SK-N-SH (cell line): ENCODE results near the gene PTPN14.

ENCODE experiments used
- FOXM1 ChIP-seq: IDR thresholded peaks from 2 replicates; pipeline ENCODE4 v1.4.0; 2012; ENCODE audit warnings: low read depth, mild to moderate bottlenecking
- GABPA ChIP-seq: IDR thresholded peaks from 2 replicates; pipeline ENCODE4 v1.4.0; 2012; ENCODE audit warnings: low read depth, mild to moderate bottlenecking
- GATA2 ChIP-seq: sonication (generic); formaldehyde crosslinking; IDR thresholded peaks from 2 replicates; pipeline ENCODE4 v1.5.0; 2020; ENCODE audit warnings: mild to moderate bottlenecking, missing genetic modification reagents
- MXI1 ChIP-seq: IDR thresholded peaks from 2 replicates; pipeline ENCODE4 v1.6.1; 2012; ENCODE audit warnings: mild to moderate bottlenecking, low read depth, low read length, improper control_type of control experiment
- POLR2AphosphoS5 ChIP-seq: IDR thresholded peaks from 2 replicates; pipeline ENCODE4 v1.6.1; 2012; ENCODE audit warnings: low read depth, low read length
- RAD21 ChIP-seq: IDR thresholded peaks from 2 replicates; pipeline ENCODE4 v1.6.1; 2012; ENCODE audit warnings: mild to moderate bottlenecking, low read length
- RCOR1 ChIP-seq: fragments of 150-350 bp; IDR thresholded peaks from 2 replicates; pipeline ENCODE4 v1.6.1; 2017; ENCODE audit warnings: antibody characterized with exemption, low read length
- RXRA ChIP-seq: IDR thresholded peaks from 2 replicates; pipeline ENCODE4 v1.4.0; 2012; ENCODE audit warnings: low read depth, mild to moderate bottlenecking, borderline replicate concordance
- SIN3A ChIP-seq: IDR thresholded peaks from 2 replicates; pipeline ENCODE4 v1.6.1; 2012; ENCODE audit warnings: low read depth, mild to moderate bottlenecking, low read length, moderate library complexity, borderline replicate concordance
- TAF1 ChIP-seq: IDR thresholded peaks from 2 replicates; pipeline ENCODE4 v1.6.1; 2012; ENCODE audit warnings: low read depth, mild to moderate bottlenecking, low read length, moderate library complexity, borderline replicate concordance
- TCF12 ChIP-seq: IDR thresholded peaks from 2 replicates; pipeline ENCODE4 v1.4.0; 2012
- YY1 ChIP-seq: IDR thresholded peaks from 2 replicates; pipeline ENCODE4 v1.4.0; 2012; ENCODE audit warnings: low read depth, mild to moderate bottlenecking
- TF ChIP-seq, protein P1 (sequence below): fragments of 200-600 bp; sonication (generic); IDR thresholded peaks from 2 replicates; pipeline ENCODE4 v1.6.1; 2017; ENCODE audit warnings: antibody characterized with exemption, mild to moderate bottlenecking, moderate library complexity

DNA sequence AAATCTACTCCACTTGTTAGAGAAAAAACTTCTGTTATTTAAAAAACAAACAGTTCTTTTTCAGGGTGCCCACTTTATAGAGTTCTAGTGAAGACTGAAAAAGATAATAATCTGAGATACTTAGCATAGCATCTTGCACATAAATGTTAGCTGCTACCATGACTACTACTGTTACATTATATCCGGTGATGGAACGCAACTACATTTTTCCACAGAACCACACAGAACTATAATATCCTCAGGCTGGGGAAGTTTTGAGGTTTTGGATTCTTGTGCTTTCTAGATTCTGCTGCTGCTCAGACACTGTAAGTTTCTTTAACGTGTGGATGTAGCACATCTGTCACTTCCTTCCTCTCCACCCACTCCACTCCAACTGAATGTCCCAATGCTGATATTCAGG lies 110.3 kb downstream of the PTPN14 start:
- no peak for TF ChIP-seq GABPA
- TF ChIP-seq, protein P1, sequence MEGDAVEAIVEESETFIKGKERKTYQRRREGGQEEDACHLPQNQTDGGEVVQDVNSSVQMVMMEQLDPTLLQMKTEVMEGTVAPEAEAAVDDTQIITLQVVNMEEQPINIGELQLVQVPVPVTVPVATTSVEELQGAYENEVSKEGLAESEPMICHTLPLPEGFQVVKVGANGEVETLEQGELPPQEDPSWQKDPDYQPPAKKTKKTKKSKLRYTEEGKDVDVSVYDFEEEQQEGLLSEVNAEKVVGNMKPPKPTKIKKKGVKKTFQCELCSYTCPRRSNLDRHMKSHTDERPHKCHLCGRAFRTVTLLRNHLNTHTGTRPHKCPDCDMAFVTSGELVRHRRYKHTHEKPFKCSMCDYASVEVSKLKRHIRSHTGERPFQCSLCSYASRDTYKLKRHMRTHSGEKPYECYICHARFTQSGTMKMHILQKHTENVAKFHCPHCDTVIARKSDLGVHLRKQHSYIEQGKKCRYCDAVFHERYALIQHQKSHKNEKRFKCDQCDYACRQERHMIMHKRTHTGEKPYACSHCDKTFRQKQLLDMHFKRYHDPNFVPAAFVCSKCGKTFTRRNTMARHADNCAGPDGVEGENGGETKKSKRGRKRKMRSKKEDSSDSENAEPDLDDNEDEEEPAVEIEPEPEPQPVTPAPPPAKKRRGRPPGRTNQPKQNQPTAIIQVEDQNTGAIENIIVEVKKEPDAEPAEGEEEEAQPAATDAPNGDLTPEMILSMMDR: no peak
- TF ChIP-seq RXRA: no peak
- no peak for TF ChIP-seq POLR2AphosphoS5
- TF ChIP-seq RCOR1: no peak
- TF ChIP-seq TCF12: no peak
- no peak for TF ChIP-seq RAD21
- TF ChIP-seq MXI1: no peak
- no peak for TF ChIP-seq TAF1
- no peak for TF ChIP-seq SIN3A
- TF ChIP-seq GATA2 (CRISPR knock-in tag): no peak
- TF ChIP-seq YY1: no peak
- no peak for TF ChIP-seq FOXM1
